ENCODE results near the gene ANKS3. TPM values are rescaled to one million over a fixed set of nuclear protein-coding genes. Genes with fewer than 3 reads are reported as not detected.

Gene ANKS3
- polyA plus RNA-seq, 2 of the 4 experiments (the other 2 are of a cell fraction), result 22.7 to 27.1 TPM

DNA sequence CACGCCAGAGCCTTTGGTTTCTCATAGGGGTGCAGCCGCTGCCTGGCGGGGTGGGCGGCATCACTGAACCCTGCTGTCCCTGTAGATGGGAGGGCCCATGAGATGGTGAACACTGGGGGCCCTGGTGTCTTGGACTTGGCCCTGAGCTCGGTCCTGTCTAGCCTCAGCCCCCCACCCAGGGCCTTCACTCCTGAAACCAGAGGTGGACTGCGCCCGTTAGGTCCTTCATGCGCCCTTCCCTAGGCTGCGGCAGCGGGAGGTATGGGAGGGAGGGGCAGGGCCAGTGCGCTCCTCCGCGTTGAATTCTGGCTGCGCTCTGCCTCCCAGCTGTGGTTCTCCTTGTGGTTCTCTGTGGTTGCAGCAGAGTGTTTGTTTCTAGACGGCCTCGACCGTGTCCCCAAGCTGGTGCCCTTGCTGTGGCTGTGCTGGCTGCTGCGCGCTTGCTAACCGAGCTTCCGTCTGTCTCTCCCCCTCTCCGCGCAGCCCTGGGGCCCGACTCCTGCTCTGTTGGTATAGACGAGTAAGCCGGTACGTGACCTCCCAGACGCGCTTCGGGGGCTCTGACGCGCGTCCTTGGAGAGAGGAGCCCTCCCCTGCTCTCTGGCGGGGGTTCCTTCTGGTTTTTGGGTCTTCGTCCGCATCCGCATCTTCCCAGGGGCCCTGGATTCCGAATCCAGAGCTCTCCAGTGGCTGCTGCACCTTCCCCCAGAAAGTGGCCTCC lies 48.1 kb downstream of the ANKS3 start (continued):
- TF ChIP-seq, protein P1, sequence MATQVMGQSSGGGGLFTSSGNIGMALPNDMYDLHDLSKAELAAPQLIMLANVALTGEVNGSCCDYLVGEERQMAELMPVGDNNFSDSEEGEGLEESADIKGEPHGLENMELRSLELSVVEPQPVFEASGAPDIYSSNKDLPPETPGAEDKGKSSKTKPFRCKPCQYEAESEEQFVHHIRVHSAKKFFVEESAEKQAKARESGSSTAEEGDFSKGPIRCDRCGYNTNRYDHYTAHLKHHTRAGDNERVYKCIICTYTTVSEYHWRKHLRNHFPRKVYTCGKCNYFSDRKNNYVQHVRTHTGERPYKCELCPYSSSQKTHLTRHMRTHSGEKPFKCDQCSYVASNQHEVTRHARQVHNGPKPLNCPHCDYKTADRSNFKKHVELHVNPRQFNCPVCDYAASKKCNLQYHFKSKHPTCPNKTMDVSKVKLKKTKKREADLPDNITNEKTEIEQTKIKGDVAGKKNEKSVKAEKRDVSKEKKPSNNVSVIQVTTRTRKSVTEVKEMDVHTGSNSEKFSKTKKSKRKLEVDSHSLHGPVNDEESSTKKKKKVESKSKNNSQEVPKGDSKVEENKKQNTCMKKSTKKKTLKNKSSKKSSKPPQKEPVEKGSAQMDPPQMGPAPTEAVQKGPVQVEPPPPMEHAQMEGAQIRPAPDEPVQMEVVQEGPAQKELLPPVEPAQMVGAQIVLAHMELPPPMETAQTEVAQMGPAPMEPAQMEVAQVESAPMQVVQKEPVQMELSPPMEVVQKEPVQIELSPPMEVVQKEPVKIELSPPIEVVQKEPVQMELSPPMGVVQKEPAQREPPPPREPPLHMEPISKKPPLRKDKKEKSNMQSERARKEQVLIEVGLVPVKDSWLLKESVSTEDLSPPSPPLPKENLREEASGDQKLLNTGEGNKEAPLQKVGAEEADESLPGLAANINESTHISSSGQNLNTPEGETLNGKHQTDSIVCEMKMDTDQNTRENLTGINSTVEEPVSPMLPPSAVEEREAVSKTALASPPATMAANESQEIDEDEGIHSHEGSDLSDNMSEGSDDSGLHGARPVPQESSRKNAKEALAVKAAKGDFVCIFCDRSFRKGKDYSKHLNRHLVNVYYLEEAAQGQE (IDR thresholded peaks at IDR 0.05), result no peak
- TF ChIP-seq, protein P2, sequence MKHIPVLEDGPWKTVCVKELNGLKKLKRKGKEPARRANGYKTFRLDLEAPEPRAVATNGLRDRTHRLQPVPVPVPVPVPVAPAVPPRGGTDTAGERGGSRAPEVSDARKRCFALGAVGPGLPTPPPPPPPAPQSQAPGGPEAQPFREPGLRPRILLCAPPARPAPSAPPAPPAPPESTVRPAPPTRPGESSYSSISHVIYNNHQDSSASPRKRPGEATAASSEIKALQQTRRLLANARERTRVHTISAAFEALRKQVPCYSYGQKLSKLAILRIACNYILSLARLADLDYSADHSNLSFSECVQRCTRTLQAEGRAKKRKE (CRISPR knock-in tag; IDR thresholded peaks at IDR 0.05; ENCODE audit: low read depth), result no peak
- TF ChIP-seq NFE2L2 (conservative IDR thresholded peaks at IDR 0.05; ENCODE audit: low read length) (no peak), SREBF2 (IDR thresholded peaks at IDR 0.05) (no peak)

DNA sequence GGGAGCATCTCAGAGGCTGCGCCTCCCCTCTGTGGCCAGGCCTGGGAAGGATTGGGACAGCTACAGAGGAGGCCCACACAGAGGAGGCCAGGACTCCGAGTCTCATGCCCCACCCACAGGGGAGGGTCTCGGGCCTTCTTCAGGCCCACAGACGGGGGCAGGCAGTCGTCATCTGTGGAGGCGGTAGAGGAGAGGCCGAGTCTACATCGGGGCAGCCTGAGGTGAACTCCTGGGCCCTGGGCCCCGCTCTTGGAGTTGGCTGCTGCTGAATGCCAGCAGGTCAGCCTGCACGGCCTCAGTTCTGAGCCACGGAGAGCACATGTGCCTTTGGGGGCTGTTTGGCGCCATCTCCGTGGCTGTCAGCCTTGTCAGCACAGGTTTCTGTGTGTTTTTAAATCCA lies 48.8 kb downstream of the ANKS3 start:
- ChIA-PET POLR2A (no interaction called here), CTCF (no interaction called here)
- DNase-seq (ENCODE audit: low read depth in 1 of 2, low spot score in 1 of 2) (no peak), ATAC-seq (no peak), FAIRE-seq (no peak)
- 92% methylated on average over 13 of the region's 13 CpGs for WGBS (ENCODE audit: missing lambda C conversion rate)
- H3K4me3 ChIP-seq, result no peak overlapping the region
- no peak overlapping the region for H3K4me2 ChIP-seq
- no peak overlapping the region for H3K27ac ChIP-seq
- H3K4me1 ChIP-seq, result no peaks in the 10 kb centered on the region
- H3K9me3 ChIP-seq, result no peaks in the 10 kb centered on the region
- no peak for TF ChIP-seq ZNF302 (CRISPR knock-in tag; IDR thresholded peaks at IDR 0.05)
- no peak for TF ChIP-seq TFCP2L1 (CRISPR knock-in tag; IDR thresholded peaks at IDR 0.05)
- no peak for TF ChIP-seq EP300 (IDR thresholded peaks at IDR 0.05)
- no peak for TF ChIP-seq ZFP36 (IDR thresholded peaks at IDR 0.05; ENCODE audit: borderline replicate concordance, partially characterized antibody)
- TF ChIP-seq CHD2 (IDR thresholded peaks at IDR 0.05; ENCODE audit: low read length, partially characterized antibody), result no peak
- no peak for TF ChIP-seq MYC (IDR thresholded peaks at IDR 0.05; ENCODE audit: borderline replicate concordance, low read length)
- no peak for TF ChIP-seq HOXA7 (CRISPR knock-in tag; IDR thresholded peaks at IDR 0.05)
- TF ChIP-seq RARB (CRISPR knock-in tag; IDR thresholded peaks at IDR 0.05), result no peak
- no peak for TF ChIP-seq NR3C1 (IDR thresholded peaks at IDR 0.05)
- no peak for TF ChIP-seq NFE2L2 (conservative IDR thresholded peaks at IDR 0.05; ENCODE audit: low read length)
- TF ChIP-seq, protein P2 (CRISPR knock-in tag; IDR thresholded peaks at IDR 0.05; ENCODE audit: low read depth), result no peak
- no peak for TF ChIP-seq JUNB (IDR thresholded peaks at IDR 0.05)
- TF ChIP-seq ZSCAN20 (CRISPR knock-in tag; IDR thresholded peaks at IDR 0.05), result no peak
- TF ChIP-seq CEBPB (IDR thresholded peaks at IDR 0.05), result no peak
- TF ChIP-seq HOXB5 (CRISPR knock-in tag; IDR thresholded peaks at IDR 0.05), result no peak
- TF ChIP-seq JUN (IDR thresholded peaks at IDR 0.05), result no peak

DNA sequence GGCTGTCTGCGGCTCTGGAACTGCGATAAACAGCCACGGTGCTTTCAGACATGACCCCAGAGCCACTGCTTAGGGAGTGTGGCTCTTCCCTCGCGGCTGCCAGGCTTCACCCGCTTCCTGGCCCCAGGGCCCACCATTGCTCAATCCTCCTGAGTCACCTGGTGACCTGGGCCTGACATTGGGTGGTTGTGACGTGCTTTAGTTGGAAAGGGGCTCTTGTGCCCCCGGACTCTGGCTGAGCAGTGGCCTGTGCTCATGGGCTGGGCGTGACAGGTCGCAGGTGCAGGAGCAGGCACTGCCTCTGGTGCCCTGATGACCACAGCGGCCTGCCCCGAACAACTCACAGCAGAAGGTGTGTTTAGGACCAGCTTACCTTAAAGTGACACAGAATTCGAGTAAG lies 49.3 kb downstream of the ANKS3 start:
- no peak overlapping the region for H3K4me2 ChIP-seq
- FAIRE-seq (no peak), DNase-seq (ENCODE audit: low read depth in 1 of 2, low spot score in 1 of 2) (no peak), ATAC-seq (no peak)
- H3K27ac ChIP-seq, result no peak overlapping the region
- no peaks in the 10 kb centered on the region for H3K9me3 ChIP-seq
- no peaks in the 10 kb centered on the region for H3K4me1 ChIP-seq
- TF ChIP-seq, protein P2 (CRISPR knock-in tag; IDR thresholded peaks at IDR 0.05; ENCODE audit: low read depth), result no peak
- TF ChIP-seq RCOR1 (IDR thresholded peaks at IDR 0.05; ENCODE audit: low read depth, low read length) (no peak), KDM5A (IDR thresholded peaks at IDR 0.05) (no peak), TP53 (CRISPR knock-in tag; IDR thresholded peaks at IDR 0.05) (no peak), RARB (CRISPR knock-in tag; IDR thresholded peaks at IDR 0.05) (no peak), CBX8 (IDR thresholded peaks at IDR 0.05) (no peak), ZNF302 (CRISPR knock-in tag; IDR thresholded peaks at IDR 0.05) (no peak), SMC3 (IDR thresholded peaks at IDR 0.05) (no peak)
- TF ChIP-seq, protein P3, sequence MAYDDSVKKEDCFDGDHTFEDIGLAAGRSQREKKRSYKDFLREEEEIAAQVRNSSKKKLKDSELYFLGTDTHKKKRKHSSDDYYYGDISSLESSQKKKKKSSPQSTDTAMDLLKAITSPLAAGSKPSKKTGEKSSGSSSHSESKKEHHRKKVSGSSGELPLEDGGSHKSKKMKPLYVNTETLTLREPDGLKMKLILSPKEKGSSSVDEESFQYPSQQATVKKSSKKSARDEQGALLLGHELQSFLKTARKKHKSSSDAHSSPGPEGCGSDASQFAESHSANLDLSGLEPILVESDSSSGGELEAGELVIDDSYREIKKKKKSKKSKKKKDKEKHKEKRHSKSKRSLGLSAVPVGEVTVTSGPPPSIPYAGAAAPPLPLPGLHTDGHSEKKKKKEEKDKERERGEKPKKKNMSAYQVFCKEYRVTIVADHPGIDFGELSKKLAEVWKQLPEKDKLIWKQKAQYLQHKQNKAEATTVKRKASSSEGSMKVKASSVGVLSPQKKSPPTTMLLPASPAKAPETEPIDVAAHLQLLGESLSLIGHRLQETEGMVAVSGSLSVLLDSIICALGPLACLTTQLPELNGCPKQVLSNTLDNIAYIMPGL (CRISPR knock-in tag; IDR thresholded peaks at IDR 0.05; ENCODE audit: borderline replicate concordance), result no peak
- TF ChIP-seq, protein P4, sequence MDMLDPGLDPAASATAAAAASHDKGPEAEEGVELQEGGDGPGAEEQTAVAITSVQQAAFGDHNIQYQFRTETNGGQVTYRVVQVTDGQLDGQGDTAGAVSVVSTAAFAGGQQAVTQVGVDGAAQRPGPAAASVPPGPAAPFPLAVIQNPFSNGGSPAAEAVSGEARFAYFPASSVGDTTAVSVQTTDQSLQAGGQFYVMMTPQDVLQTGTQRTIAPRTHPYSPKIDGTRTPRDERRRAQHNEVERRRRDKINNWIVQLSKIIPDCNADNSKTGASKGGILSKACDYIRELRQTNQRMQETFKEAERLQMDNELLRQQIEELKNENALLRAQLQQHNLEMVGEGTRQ (IDR thresholded peaks at IDR 0.05), result no peak
- ChIA-PET CTCF (interaction anchor here (1.1 kb wide), 1 partner anchor 208 kb away, joined by 3 read pairs; the partner anchor contains the start of gene HMOX2), POLR2A (no interaction called here)
- 87% methylated on average over 12 of the region's 13 CpGs for WGBS (ENCODE audit: missing lambda C conversion rate)
- no peak overlapping the region for H3K4me3 ChIP-seq

All from A549 (cell line).